Fibroblast of skin of scalp (primary cell): Measurements from ENCODE around the gene CAMK1G.

Experiments used
- DNase-seq: peaks from one replicate; pipeline ENCODE4 v3.0.0-alpha.2; 2013

The CAMK1G gene

GRCh38 chr1:209620487-209620884, 37.0 kb downstream of the CAMK1G start:
- DNase-seq: peak; percentile 22

GRCh38 chr1:209621286-209621685, 37.8 kb downstream of the CAMK1G start:
- no peak for DNase-seq

DNA sequence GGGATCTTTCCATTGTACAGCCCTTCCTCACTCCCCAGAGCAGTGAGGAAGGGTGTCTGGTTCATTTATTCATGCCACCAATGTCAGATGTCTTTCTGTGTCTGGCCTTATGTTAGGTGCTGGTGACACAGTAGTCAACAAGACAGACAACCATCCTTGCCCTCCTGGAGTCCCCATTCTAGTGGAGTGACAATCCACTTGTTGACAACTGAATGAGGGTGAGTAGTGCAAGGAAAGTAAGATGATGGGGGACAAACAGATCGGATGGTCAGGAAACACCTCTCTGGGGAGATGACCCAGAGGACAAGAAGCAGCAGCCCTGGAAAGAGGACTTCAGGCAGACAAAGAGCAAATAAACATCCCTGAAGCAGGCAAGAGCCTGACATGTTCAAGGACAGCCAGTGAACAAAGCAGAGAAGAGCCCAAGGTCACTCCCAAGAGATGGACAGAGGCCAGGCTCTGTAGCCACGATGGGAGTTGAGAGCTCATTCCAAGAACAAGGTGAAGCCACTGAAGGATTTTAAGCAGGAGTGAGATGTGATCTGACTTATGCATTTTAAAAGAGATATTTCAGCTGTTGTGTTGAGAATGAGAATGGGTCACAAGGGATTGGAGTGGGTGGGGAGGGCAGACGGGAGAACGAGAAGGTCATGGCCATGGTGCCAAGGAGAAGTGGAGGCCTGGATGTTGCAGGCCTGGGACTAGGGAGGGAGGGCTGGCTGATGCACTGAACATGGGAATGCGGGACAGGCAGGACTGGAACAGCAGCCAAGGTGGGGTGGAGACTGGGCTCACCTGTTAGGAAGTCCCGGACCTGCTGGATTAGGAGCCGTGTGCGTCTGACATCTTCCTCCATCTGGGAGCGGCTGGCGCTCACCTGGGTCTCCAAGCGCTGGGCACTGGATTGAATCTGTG, 38.5 kb downstream of the CAMK1G start:
- DNase-seq: no peak

- DNase-seq: no peak
Observed at GRCh38 chr1:209622841-209623829, 39.6 kb downstream of the CAMK1G start.

- no peak for DNase-seq
Observed at GRCh38 chr1:209624558-209625549, 41.3 kb downstream of the CAMK1G start.

DNA sequence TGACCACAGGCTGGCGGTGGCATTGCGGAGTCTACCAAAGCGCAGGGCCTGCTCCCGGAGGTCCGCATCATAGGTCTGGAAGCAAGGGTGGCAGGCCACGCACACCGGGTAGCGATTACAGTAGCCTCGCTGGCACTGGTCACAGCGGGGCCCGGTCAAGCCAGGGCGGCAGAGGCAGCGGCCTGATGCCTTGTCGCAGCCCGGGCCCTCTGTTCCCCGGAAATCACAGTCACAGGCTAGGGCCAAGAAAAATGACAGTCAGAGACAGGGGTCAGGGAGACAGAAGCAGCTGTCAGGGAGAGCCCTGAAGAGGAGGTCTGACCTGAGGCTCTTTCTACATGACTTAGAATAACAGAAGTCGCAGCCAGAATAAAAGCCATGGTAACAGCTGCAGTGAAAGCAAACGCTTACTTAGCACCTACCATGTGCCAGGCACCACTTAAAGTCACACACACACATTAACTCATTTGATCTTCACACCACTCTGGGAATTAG, 42.3 kb downstream of the CAMK1G start:
- no peak for DNase-seq

GRCh38 chr1:209626346-209627026, 43.0 kb downstream of the CAMK1G start:
- DNase-seq: no peak

GRCh38 chr1:209627027-209627731, 43.7 kb downstream of the CAMK1G start:
- no peak for DNase-seq

- DNase-seq: peak; percentile 74
Observed at GRCh38 chr1:209627732-209628196, 44.2 kb downstream of the CAMK1G start.

DNA sequence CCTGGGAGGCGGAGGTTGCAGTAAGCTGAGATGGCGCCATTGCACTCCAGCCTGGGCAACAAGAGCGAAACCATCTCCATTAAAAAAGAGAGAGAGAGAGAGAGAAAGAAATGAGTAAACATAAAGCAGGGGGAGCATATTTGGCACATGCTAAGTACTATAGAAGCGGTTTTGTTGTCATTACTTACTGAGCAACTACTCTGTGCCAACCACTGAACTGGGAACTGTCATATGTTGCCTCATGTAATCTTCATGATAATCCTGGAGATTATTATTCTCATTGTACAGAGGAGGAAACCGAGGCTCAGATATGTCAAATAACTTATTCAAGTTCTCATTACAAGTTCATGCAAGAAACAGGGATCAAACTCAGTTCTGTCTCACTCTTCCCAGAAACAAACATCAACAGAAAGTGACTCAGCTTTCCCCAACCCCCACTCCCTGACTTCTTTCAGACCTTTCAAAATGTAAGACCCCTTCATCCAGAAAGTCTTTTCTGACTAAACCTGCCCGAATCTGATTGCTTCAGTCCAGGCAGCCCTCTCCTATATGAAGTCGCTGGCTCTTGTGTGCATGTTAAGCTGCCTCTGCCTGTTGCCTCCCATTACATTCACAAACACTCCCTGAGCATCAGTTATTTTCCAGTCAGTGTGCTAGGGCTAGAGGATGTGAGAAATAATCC, 45.2 kb downstream of the CAMK1G start:
- no peak for DNase-seq

GRCh38 chr1:209629621-209630382, 46.3 kb downstream of the CAMK1G start:
- no peak for DNase-seq

GRCh38 chr1:209630383-209631225, 47.1 kb downstream of the CAMK1G start:
- no peak for DNase-seq

DNA sequence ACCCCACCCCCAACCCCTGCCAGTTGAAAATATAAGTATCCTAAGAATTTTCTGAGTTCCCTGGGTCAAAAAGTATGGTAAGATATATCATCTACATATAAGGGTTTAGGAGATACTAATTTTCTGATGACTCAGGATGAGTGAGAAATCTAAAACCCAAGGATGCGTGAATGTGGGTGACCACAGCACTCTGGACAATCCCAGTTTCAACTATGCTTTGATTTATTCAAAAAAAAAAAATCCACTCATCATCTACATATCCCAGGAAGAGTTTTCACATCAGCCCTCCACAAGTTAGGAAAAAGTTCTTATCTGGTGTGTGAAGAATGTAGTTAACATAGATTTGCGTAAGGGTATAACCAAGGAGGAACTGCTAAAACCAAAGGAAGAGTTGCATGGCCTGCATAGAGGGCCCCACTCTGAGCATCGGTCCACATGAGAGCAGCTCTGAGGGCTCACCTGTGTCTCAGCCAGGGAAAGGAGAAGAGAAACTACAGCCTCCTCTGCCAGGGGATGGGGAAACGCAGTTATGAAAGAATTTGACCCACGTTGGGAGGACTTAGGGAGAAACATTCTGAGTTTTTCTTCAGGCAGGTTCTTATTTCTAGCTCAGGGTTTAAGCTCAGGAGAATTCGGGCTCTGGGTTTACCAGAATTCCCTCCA, 50.0 kb downstream of the CAMK1G start:
- peak; percentile 82 for DNase-seq

GRCh38 chr1:209634005-209634737, 50.7 kb downstream of the CAMK1G start:
- DNase-seq: no peak

GRCh38 chr1:209635850-209636249, 52.3 kb downstream of the CAMK1G start:
- DNase-seq: no peak

- no peak for DNase-seq
Observed at GRCh38 chr1:209641832-209642172, 58.3 kb downstream of the CAMK1G start.

- no peak for DNase-seq
Observed at GRCh38 chr1:209642816-209643215, 59.3 kb downstream of the CAMK1G start.
